Fibroblast of peridontal ligament (primary cell): ENCODE data around the gene KATNAL1.
"Not testable (repeated sequence)": the region's sequence is repeated elsewhere in the genome, so short reads cannot be mapped to it uniquely, and the experiment has no call there.

Experiments used
- DNase-seq: peaks from one replicate; pipeline ENCODE4 v3.0.0-alpha.2; 2010; ENCODE audit errors: extremely low read depth

The KATNAL1 gene

GRCh38 chr13:30211745-30212144 is 95.6 kb downstream of the KATNAL1 start:
- DNase-seq: no peak

DNA sequence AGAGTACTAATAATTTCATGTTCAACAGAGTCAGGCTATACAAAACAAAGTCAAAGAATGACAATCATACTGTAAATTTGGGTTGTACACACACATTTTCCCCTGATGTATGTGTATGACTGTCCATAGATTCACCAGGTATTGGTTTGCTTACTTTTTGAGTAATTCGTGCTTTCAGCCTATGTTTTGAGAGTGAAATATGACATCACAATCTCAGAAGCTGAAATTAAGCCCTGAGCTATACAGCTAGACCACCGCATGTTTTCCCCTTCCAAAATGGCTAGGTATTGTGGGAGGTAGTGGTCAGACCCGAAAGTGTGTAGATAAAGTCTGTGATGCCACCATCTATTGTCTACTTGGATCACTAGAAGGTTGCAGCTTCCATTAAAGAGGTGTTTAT is 102.8 kb downstream of the KATNAL1 start:
- no peak for DNase-seq

GRCh38 chr13:30196025-30196424 is 111.3 kb downstream of the KATNAL1 start:
- DNase-seq: no peak

DNA sequence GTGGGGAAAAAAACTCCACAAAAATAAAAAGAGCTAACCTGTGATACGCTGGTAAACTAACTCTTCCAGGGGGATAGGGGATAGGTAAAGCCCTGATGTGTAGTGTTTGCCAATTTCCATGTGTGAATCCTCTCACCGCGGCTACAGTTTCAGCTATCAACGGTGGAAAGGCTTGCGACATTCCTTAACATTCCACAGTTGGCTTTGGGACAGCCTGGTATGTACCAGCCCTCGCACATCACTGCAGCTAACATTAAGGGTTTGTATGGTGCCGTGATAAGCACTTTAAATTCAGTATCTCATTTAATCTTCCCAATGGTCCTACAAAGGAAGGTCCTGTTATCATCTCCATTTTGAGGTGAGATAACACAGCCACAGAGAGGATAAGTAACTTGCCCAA is 112.4 kb downstream of the KATNAL1 start:
- no peak for DNase-seq

- DNase-seq: no peak
Measured at GRCh38 chr13:30193279-30194234, 113.8 kb downstream of the KATNAL1 start.

GRCh38 chr13:30192320-30193093 is 114.8 kb downstream of the KATNAL1 start:
- no peak for DNase-seq

DNA sequence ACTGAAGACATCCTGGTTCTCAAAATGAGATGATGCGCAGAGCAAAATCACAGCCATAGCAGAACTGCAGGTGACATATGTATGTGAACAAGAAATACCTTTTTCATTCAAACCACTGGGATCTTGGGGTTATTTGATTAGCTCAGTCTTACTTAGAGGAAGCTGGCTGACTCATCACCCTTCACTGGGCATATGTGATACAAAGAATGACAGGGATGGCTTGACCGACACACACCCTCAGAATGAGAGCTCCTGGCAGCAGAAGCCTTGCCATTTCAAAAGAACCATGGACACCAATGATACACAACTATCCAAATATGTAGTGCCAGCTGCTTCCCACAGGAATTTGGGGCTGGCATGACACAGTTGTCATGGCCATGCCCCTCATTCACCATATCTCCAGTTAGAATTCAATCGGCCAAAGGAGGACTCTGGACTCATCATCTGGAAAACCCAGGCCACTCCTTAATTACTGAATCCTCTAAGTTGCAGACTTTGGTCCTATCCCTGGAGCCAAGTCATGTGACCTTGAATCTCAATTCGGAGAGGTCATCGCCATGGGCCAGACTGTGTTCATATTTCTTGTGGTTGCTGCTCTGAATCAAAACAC is 115.8 kb downstream of the KATNAL1 start:
- peak; percentile 35 for DNase-seq

DNA sequence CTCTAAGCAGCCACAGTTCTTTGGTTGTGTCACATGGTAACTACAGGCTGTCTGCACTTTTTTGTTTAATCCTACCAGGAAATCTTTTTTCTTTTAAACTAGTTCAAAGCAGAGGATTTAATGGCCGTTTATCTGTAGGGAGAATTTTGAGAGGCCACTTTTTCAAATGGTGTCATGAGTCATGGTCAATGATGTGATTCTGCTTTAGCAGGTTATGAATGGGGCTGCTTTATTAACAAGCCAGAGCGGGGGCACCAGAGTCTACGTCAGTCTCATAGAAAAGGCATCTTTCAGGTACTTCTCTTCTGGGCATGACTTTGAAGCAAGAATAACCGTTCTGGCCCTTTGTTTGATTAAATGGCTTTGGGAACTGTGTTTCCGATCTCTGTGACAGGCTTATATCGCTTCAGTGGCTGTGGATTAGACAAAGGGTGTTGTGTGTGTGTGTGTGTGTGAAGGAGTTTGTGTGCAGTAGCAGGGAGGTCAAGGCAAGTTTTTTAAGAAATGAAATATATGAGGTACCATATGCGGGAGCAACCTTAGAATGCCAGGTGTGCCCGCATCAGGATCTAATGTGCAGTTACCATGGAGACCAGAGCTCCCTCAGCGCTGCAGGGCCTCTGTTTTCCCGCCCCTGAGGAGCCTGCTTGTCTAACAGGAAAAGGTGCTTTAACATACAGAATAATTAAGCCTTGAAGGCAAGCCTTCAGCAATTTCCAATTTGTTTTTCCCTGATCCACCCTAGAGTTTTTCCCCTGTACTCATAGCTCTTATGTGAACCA is 120.5 kb downstream of the KATNAL1 start:
- no peak for DNase-seq

- no peak for DNase-seq
Measured at GRCh38 chr13:30181888-30182651, 125.3 kb downstream of the KATNAL1 start.

DNA sequence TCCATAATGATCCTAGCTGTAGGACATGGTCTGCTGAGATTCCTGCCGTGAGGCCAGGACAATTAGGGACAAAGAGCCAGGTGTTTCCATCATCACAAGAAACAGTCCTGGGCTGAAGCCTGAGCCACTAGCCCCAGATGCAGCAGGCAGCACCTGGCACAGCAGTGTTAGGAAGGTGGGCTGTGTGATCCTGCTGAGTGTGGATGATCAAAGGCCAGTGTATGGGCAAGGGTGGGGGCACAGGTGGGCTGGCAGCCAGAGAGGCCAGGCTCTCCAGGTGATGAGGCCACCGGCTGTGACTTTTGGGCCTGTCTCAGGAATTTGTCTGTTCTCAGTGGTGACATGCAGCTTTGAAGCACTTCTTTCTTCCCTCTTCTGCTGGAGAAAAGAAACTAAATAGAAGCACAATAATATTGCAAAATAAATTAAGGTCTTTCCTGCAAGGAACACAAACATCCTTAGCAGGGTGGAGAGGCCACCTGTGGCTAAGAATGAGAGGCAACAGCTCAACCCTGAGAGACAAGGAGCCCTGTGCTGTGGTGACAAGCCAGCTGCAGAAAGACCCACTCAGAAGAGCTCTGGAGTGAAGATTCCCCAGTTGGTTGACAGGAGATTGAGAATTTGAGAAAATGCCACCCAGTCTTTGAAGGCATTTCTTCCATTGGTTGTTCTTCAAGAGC is 127.6 kb downstream of the KATNAL1 start:
- no peak for DNase-seq

GRCh38 chr13:30178976-30179375 is 128.4 kb downstream of the KATNAL1 start:
- DNase-seq: no peak

DNA sequence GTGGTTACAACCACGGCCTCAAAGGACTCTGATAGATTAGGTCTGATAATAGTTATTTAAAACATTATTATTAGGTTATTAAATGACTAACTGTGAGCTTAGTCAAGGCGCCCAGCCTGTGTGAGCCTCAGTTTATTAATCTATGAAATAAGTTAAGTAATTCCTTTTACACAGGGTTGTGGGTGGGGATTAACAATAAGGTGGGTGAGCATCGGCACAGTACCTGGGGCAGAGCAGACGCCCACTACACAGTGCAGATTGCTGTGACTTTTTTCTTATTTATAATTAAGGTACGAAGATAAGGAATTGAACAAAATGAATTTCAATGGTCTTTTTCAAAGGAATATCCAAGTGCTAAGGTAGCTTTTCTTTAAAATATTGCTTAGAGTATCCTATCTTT is 132.2 kb downstream of the KATNAL1 start:
- no peak for DNase-seq

DNA sequence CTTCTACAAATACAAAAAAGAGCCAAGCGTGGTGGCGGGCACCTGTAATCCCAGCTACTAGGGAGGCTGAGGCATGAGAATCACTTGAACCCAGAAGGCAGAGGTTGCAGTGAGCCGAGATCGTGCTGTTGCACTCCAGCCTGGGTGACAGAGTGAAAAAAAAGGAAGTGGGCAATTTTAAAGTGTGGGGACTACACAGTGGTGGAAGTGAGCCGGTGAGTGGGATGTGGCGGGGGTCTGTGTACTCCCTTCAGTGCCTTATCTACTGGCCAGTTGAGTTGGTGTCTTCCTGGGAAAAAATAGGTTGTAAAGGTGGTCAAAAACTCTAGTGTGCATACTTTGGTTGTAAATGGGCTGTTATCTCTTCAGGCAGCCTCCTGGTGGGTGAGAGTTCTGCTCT is 133.1 kb downstream of the KATNAL1 start:
- not testable (repeated sequence) for DNase-seq

- no peak for DNase-seq
Measured at GRCh38 chr13:30173303-30173610, 134.1 kb downstream of the KATNAL1 start.

- peak; percentile 13 for DNase-seq
Measured at GRCh38 chr13:30172593-30173302, 134.6 kb downstream of the KATNAL1 start.

DNA sequence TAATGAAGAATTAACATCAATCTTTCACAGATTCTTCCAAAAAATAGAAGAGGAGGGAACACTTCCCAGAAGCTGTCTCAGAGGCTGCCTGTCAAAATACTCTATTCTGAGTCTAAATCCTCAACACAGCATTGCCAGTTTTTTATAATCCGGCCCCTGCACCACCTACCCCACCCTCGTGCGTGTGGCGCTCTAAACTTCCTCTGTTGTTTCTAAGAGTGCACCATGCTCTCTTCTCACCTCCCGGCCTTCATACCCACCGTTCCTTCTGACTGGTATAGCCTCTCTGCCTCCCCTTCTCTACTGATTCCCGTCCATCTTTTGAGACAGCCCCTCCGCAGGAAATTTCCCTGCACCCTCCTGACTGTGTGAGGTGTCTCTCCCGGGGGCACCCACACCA is 136.8 kb downstream of the KATNAL1 start:
- DNase-seq: no peak

DNA sequence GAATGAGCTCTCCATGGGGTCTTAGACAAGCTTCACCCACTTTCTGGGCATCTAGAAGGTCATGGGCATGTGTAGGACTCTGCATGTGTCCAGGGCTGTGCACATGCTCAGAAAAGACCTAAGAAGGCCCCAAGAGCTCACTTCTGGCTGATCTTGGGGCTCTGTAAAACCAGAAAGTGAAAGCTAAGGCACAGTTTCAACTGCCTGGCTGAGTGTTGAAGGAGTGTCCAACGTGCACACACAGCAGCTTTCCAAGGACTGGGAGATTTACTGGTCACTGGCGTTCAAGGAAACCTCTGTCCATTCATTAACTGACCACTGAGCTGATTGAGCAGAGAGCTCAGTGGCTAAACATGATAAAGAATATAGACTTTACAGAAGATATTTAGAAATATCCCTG is 137.9 kb downstream of the KATNAL1 start:
- peak; percentile 13 for DNase-seq

GRCh38 chr13:30165796-30166195 is 141.6 kb downstream of the KATNAL1 start:
- DNase-seq: peak; percentile 61

GRCh38 chr13:30165071-30165470 is 142.3 kb downstream of the KATNAL1 start:
- DNase-seq: no peak

- DNase-seq: no peak
Measured at GRCh38 chr13:30164146-30164545, 143.2 kb downstream of the KATNAL1 start.
